GM12873 (cell line): Measurements from ENCODE around the gene NME5.

Source experiments
- CTCF ChIP-seq: IDR thresholded peaks from 2 replicates; pipeline ENCODE4 v1.5.1; 2012; ENCODE audit warnings: low read depth, mild to moderate bottlenecking, moderate library complexity, low read length, control low read depth; ENCODE audit not compliant: insufficient read depth; ENCODE audit errors: missing control alignments

Gene NME5

GRCh38 chr5:138128334-138128733, 10.9 kb downstream of the NME5 start:
- no peak for TF ChIP-seq CTCF

GRCh38 chr5:138115254-138115653, 24.0 kb downstream of the NME5 start:
- TF ChIP-seq CTCF: no peak

- TF ChIP-seq CTCF: no peak
Observed at GRCh38 chr5:138111937-138112336, 27.3 kb downstream of the NME5 start.

GRCh38 chr5:138111181-138111580, 28.0 kb downstream of the NME5 start:
- no peak for TF ChIP-seq CTCF

GRCh38 chr5:138110266-138110963, 28.8 kb downstream of the NME5 start:
- no peak for TF ChIP-seq CTCF

GRCh38 chr5:138109463-138110265, 29.6 kb downstream of the NME5 start:
- no peak for TF ChIP-seq CTCF

GRCh38 chr5:138107213-138107612, 32.0 kb downstream of the NME5 start:
- no peak for TF ChIP-seq CTCF
